OCI-LY3 (cell line): ENCODE measurements around the gene ZFP62.

Experiments
- CTCF ChIP-seq: fragments of 200-600, 300-600 bp; sonication (generic); IDR thresholded peaks from 2 replicates; pipeline ENCODE4 v1.5.1; 2014; ENCODE audit warnings: antibody characterized with exemption, low read length, low read depth
- EZH2phosphoT487 ChIP-seq: fragments of 200-600 bp; shearing (Covaris generic); IDR thresholded peaks from 2 replicates; pipeline ENCODE4 v1.6.1; 2018; ENCODE audit warnings: antibody characterized with exemption, mixed run types, low read depth

- no peak for TF ChIP-seq CTCF
- TF ChIP-seq EZH2phosphoT487: no peak
Measured at GRCh38 chr5:180872419-180872818, 11.3 kb upstream of the ZFP62 start.
